Mesendoderm (in vitro differentiated cells): ENCODE data around the gene FGF21.

Source experiments
- DNase-seq: peaks from one replicate; pipeline ENCODE4 v3.0.0; 2013
- H2AK5ac ChIP-seq: 2 replicates; pipeline ENCODE4 v1.6.1; 2013; ENCODE audit warnings: low read length, inconsistent platforms
- H2BK120ac ChIP-seq: 2 replicates; pipeline ENCODE4 v1.6.1; 2013; ENCODE audit warnings: low read depth, mild to moderate bottlenecking, low read length, moderate library complexity, mixed read lengths
- H2BK15ac ChIP-seq: replicated peaks from 2 replicates; pipeline ENCODE4 v1.6.1; 2013; ENCODE audit warnings: low read depth, mild to moderate bottlenecking, moderate library complexity
- H2BK5ac ChIP-seq: 2 replicates; pipeline ENCODE4 v1.6.1; 2013; ENCODE audit warnings: low read length, inconsistent platforms
- H3K18ac ChIP-seq: 2 replicates; pipeline ENCODE4 v1.6.1; 2013; ENCODE audit warnings: mild to moderate bottlenecking, low read length, mixed read lengths
- H3K23ac ChIP-seq: one replicate; pipeline ENCODE4 v1.6.1; 2013; ENCODE audit warnings: low read length
- H3K27ac ChIP-seq: 2 replicates; pipeline ENCODE4 v1.5.1; 2013; ENCODE audit warnings: low read depth, mild to moderate bottlenecking, inconsistent platforms, low read length, moderate library complexity
- H3K27me3 ChIP-seq: 2 replicates; pipeline ENCODE4 v1.6.1; 2013; ENCODE audit warnings: low read length, control low read depth, mild to moderate bottlenecking, inconsistent platforms; ENCODE audit not compliant: insufficient read depth, poor library complexity
- H3K36me3 ChIP-seq: 2 replicates; pipeline ENCODE4 v1.6.1; 2013; ENCODE audit warnings: low read length, inconsistent platforms; ENCODE audit not compliant: control insufficient read depth, insufficient read depth
- H3K4ac ChIP-seq: one replicate; pipeline ENCODE4 v1.6.1; 2013; ENCODE audit warnings: low read depth, mild to moderate bottlenecking, low read length, moderate library complexity
- H3K4me1 ChIP-seq: 2 replicates; pipeline ENCODE4 v1.6.1; 2013; ENCODE audit warnings: low read depth, low read length, inconsistent platforms; ENCODE audit not compliant: control insufficient read depth
- H3K4me2 ChIP-seq: 2 replicates; pipeline ENCODE4 v1.6.1; 2013; ENCODE audit warnings: low read length
- H3K4me3 ChIP-seq: 2 replicates; pipeline ENCODE4 v1.5.1; 2013; ENCODE audit warnings: mild to moderate bottlenecking, low read length
- H3K56ac ChIP-seq: one replicate; pipeline ENCODE4 v1.6.1; 2013; ENCODE audit warnings: low read length
- H3K79me1 ChIP-seq: 2 replicates; pipeline ENCODE4 v1.6.1; 2013; ENCODE audit warnings: low read length, inconsistent platforms
- H3K79me2 ChIP-seq: 2 replicates; pipeline ENCODE4 v1.6.1; 2013; ENCODE audit warnings: mild to moderate bottlenecking, low read length; ENCODE audit not compliant: control insufficient read depth, insufficient read depth
- H3K9ac ChIP-seq: 2 replicates; pipeline ENCODE4 v1.6.1; 2013; ENCODE audit warnings: low read length, inconsistent platforms
- H4K5ac ChIP-seq: one replicate; pipeline ENCODE4 v1.6.1; 2013; ENCODE audit warnings: low read length
- H4K8ac ChIP-seq: one replicate; pipeline ENCODE4 v1.6.1; 2013; ENCODE audit warnings: low read depth, mild to moderate bottlenecking, control low read depth, low read length, moderate library complexity
- WGBS: extraction: QIAGEN DNeasy Blood & Tissue Kit; methylation state at CpG from one replicate; pipeline ENCODE4 v1.1.7; 2013; ENCODE audit warnings: low lambda C conversion rate, missing lambda C conversion rate; ENCODE audit not compliant: insufficient coverage; ENCODE audit errors: extremely low coverage; 5-methylcytosine and 5-hydroxymethylcytosine counted together

FGF21 gene

GRCh38 chr19:48726556-48726955 is 28.8 kb upstream of the FGF21 start:
- Histone ChIP-seq H4K8ac (no peak overlapping the region), H3K79me2 (no peaks in the 10 kb centered on the region), H2BK120ac (no peak overlapping the region), H2BK5ac (no peak overlapping the region), H3K4me2 (no peak overlapping the region), H3K23ac (no peak overlapping the region), H2AK5ac (no peak overlapping the region), H3K27ac (no peak overlapping the region), H3K4me3 (no peak overlapping the region), H3K4ac (no peak overlapping the region), H4K5ac (no peak overlapping the region), H3K4me1 (no peaks in the 10 kb centered on the region), H3K27me3 (no peaks in the 10 kb centered on the region), H3K56ac (no peak overlapping the region), H3K9ac (no peak overlapping the region), H2BK15ac (no peak overlapping the region), H3K18ac (no peak overlapping the region), H3K36me3 (no peaks in the 10 kb centered on the region), H3K79me1 (no peaks in the 10 kb centered on the region)
- DNase-seq, result no peak
- no CpG with 5 or more reads among the region's 2 CpGs for WGBS

GRCh38 chr19:48728911-48729664 is 26.2 kb upstream of the FGF21 start:
- H3K36me3 ChIP-seq, result no peaks in the 10 kb centered on the region
- no peaks in the 10 kb centered on the region for H3K79me1 ChIP-seq
- H3K27me3 ChIP-seq, result no peaks in the 10 kb centered on the region
- no peak overlapping the region for H3K4me3 ChIP-seq
- H2BK5ac ChIP-seq, result no peak overlapping the region
- DNase-seq, result peak; percentile 42
- peak overlapping the region; percentile 31 for H3K4me2 ChIP-seq
- H2AK5ac ChIP-seq, result no peak overlapping the region
- H3K56ac ChIP-seq, result peak overlapping the region; percentile 79
- H4K8ac ChIP-seq, result no peak overlapping the region
- H2BK15ac ChIP-seq, result no peak overlapping the region
- H3K4ac ChIP-seq, result no peak overlapping the region
- H3K18ac ChIP-seq, result no peak overlapping the region
- WGBS, result no CpG with 5 or more reads among the region's 77 CpGs
- H4K5ac ChIP-seq, result no peak overlapping the region
- H3K27ac ChIP-seq, result no peak overlapping the region
- H3K23ac ChIP-seq, result no peak overlapping the region
- H3K9ac ChIP-seq, result peak overlapping the region; percentile 58
- H2BK120ac ChIP-seq, result no peak overlapping the region
- no peaks in the 10 kb centered on the region for H3K4me1 ChIP-seq
- H3K79me2 ChIP-seq, result no peaks in the 10 kb centered on the region

DNA sequence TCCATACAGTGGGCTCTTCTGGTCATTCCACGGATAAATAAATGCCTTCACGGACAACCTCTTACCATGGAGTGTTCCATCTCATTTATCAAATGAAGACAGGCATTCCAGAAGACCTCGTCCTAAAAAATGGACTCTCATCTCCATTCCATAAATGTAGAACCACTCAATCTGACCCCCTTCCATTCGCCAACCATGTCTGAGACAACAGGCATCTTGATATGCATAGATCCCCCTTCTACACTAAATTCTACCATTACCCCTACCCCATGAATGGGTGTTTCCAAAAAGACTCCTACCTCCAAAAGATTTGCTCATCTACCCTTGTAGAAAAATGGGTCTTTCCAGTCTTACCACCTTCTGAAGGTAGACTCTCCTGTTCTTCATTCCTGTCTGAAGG is 23.9 kb upstream of the FGF21 start:
- H3K4ac ChIP-seq, result no peak overlapping the region
- no peak overlapping the region for H3K23ac ChIP-seq
- H3K79me1 ChIP-seq, result no peaks in the 10 kb centered on the region
- H3K27me3 ChIP-seq, result no peaks in the 10 kb centered on the region
- no peak overlapping the region for H2AK5ac ChIP-seq
- WGBS, result no CpG with 5 or more reads among the region's 4 CpGs
- H2BK15ac ChIP-seq, result no peak overlapping the region
- H3K18ac ChIP-seq, result no peak overlapping the region
- H2BK120ac ChIP-seq, result no peak overlapping the region
- H3K79me2 ChIP-seq, result no peaks in the 10 kb centered on the region
- no peak overlapping the region for H3K56ac ChIP-seq
- H4K8ac ChIP-seq, result no peak overlapping the region
- no peak overlapping the region for H3K4me2 ChIP-seq
- DNase-seq, result no peak
- no peaks in the 10 kb centered on the region for H3K36me3 ChIP-seq
- no peak overlapping the region for H3K4me3 ChIP-seq
- no peak overlapping the region for H3K9ac ChIP-seq
- H2BK5ac ChIP-seq, result no peak overlapping the region
- no peak overlapping the region for H3K27ac ChIP-seq
- no peak overlapping the region for H4K5ac ChIP-seq
- no peaks in the 10 kb centered on the region for H3K4me1 ChIP-seq

DNA sequence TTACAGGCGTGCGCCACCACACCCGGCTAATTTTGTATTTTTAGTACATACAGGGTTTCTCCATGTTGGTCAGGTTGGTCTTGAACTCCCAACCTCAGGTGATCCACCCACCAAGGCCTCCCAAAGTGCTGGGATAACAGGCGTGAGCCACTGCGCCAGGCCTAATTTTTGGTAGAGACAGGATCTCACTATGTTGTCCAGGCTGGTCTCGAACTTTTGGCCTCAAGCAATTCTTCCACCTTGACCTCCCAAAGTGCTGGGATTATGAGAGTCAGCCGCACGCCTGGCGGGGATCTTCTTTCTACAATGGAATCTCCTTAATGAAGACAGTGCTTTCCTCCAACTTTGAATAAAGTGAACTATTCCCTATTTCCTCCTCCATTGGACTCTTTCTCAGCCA is 20.7 kb upstream of the FGF21 start:
- no peak overlapping the region for H3K56ac ChIP-seq
- no peak overlapping the region for H3K4me3 ChIP-seq
- H2BK15ac ChIP-seq, result no peak overlapping the region
- H3K27me3 ChIP-seq, result peaks cover 2% of the 10 kb centered on the region
- H2AK5ac ChIP-seq, result no peak overlapping the region
- peaks cover 3% of the 10 kb centered on the region for H3K4me1 ChIP-seq
- no peak overlapping the region for H2BK120ac ChIP-seq
- H3K23ac ChIP-seq, result no peak overlapping the region
- no peak overlapping the region for H3K27ac ChIP-seq
- H3K36me3 ChIP-seq, result no peaks in the 10 kb centered on the region
- H3K4me2 ChIP-seq, result no peak overlapping the region
- no peaks in the 10 kb centered on the region for H3K79me2 ChIP-seq
- no peak overlapping the region for H4K5ac ChIP-seq
- no peak for DNase-seq
- H2BK5ac ChIP-seq, result no peak overlapping the region
- H3K4ac ChIP-seq, result no peak overlapping the region
- no CpG with 5 or more reads among the region's 9 CpGs for WGBS
- H3K18ac ChIP-seq, result no peak overlapping the region
- no peaks in the 10 kb centered on the region for H3K79me1 ChIP-seq
- H3K9ac ChIP-seq, result no peak overlapping the region
- no peak overlapping the region for H4K8ac ChIP-seq

GRCh38 chr19:48735031-48735615 is 20.2 kb upstream of the FGF21 start:
- Histone ChIP-seq H3K23ac (peak overlapping the region; percentile 89), H2BK15ac (no peak overlapping the region), H3K27ac (no peak overlapping the region), H3K9ac (peak overlapping the region; percentile 78), H3K36me3 (no peaks in the 10 kb centered on the region), H3K79me1 (no peaks in the 10 kb centered on the region), H3K4me1 (peaks cover 3% of the 10 kb centered on the region), H3K56ac (peak overlapping the region; percentile 88), H3K27me3 (peaks cover 4% of the 10 kb centered on the region), H3K4me3 (peak overlapping the region; percentile 51), H4K8ac (no peak overlapping the region), H3K79me2 (no peaks in the 10 kb centered on the region), H2BK120ac (no peak overlapping the region), H2AK5ac (no peak overlapping the region), H3K18ac (no peak overlapping the region), H4K5ac (no peak overlapping the region), H3K4me2 (peak overlapping the region; percentile 62), H2BK5ac (no peak overlapping the region), H3K4ac (no peak overlapping the region)
- WGBS, result no CpG with 5 or more reads among the region's 38 CpGs
- DNase-seq, result peak; percentile 92
